K562 (cell line): Measurements from ENCODE around the gene SAMM50. TPM values are rescaled to one million over a fixed set of nuclear protein-coding genes. Genes with fewer than 3 reads are reported as not detected.

ENCODE experiments used
- ATF1 ChIP-seq, 2 experiments: fragments of 450-650 bp in 1 of 2; IDR thresholded peaks; 2 replicates each; pipeline ENCODE4 v1.6.1; 2016; ENCODE audit warnings: missing compliant biosample characterization in 1 of 2, missing genetic modification characterization in 1 of 2
- CTCFL ChIP-seq: IDR thresholded peaks from 2 replicates; pipeline ENCODE4 v1.6.1; 2011; ENCODE audit warnings: borderline replicate concordance, low read depth, mild to moderate bottlenecking, moderate library complexity, low read length; ENCODE audit not compliant: insufficient read depth, poor library complexity, severe bottlenecking
- HMGXB4 ChIP-seq: sonication (generic); formaldehyde crosslinking; IDR thresholded peaks from 2 replicates; pipeline ENCODE4 v1.8.1; 2023; ENCODE audit warnings: mild to moderate bottlenecking, missing genetic modification reagents
- JUND ChIP-seq, 2 experiments: IDR thresholded peaks; 2 replicates in 1 of 2; 3 replicates in 1 of 2; pipeline ENCODE4 v1.6.1; 2011; ENCODE audit warnings: borderline replicate concordance in 2 of 2, low read depth in 2 of 2, low read length in 2 of 2, improper control_type of control experiment in 1 of 2, missing biosample characterization in 1 of 2, missing genetic modification characterization in 1 of 2, missing genetic modification reagents in 1 of 2
- KDM4B ChIP-seq, 2 experiments: fragments of 450-650 bp in 1 of 2; sonication (generic) in 1 of 2; IDR thresholded peaks; 2 replicates each; pipeline ENCODE4 v1.6.1; 2016 to 2017; ENCODE audit warnings: borderline replicate concordance in 2 of 2, antibody characterized with exemption in 1 of 2, low read depth in 1 of 2, mild to moderate bottlenecking in 1 of 2
- MCM2 ChIP-seq: fragments of 450-650 bp; IDR thresholded peaks from 2 replicates; pipeline ENCODE4 v1.6.1; 2017; ENCODE audit warnings: low read depth, mild to moderate bottlenecking
- RAD21 ChIP-seq, 2 experiments: fragments of 250-450 bp in 1 of 2; fragments of 450-650 bp in 1 of 2; sonication (Bioruptor Pico) in 1 of 2; formaldehyde crosslinking in 1 of 2; IDR thresholded peaks in 1 of 2; conservative IDR thresholded peaks in 1 of 2; 2 replicates each; pipeline versions ENCODE4 v1.4.0 to v1.8.0; 2020 to 2022; ENCODE audit warnings: mild to moderate bottlenecking in 2 of 2, moderate library complexity in 1 of 2
- REST ChIP-seq, 2 experiments: fragments of 450-650 bp; formaldehyde crosslinking in 1 of 2; IDR thresholded peaks; 2 replicates each; pipeline versions ENCODE4 v1.4.0 to v1.6.1; 2014 to 2020; ENCODE audit warnings: mild to moderate bottlenecking in 2 of 2, borderline replicate concordance in 1 of 2, low read depth in 1 of 2
- SMC3 ChIP-seq: conservative IDR thresholded peaks from 2 replicates; pipeline ENCODE4 v1.6.1; 2011; ENCODE audit warnings: low read depth, low read length, improper control_type of control experiment; ENCODE audit not compliant: insufficient read depth
- polyA plus RNA-seq, 8 experiments: library from polyadenylated mRNA; depleted of rRNA in 4 of 8; stranded (reverse) in 5 of 8; unstranded in 3 of 8; fragments of >200 nt; fragmentation: Nextera tagmentation in 2 of 8; fragmentation: Illumina TruSeq in 1 of 8; extraction: Ambion mirVana in 2 of 8; extraction: Trizol in 1 of 8; gene quantifications; 2 replicates each; pipeline versions ENCODE4 v1.2.1 to v1.2.3, GENCODE V29; 2011 to 2014; ENCODE audit warnings: inconsistent platforms in 1 of 8, missing spikeins in 1 of 8
- total RNA-seq, 7 experiments: library from RNA; depleted of rRNA in 6 of 7; stranded (reverse); fragments of >200 nt in 6 of 7; fragmentation: Illumina TruSeq in 2 of 7; extraction: Trizol in 2 of 7; gene quantifications; 2 replicates each; pipeline versions ENCODE4 v1.2.1 to v1.2.3, GENCODE V29; 2011 to 2021; ENCODE audit warnings: low replicate concordance in 1 of 7

The SAMM50 gene
- total and polyA plus RNA-seq, 9 of the 15 experiments (the other 6 are each of a cell fraction or from before 2014, with no cell fraction given), result 14.6 to 49.3 (median 38.1) TPM

GRCh38 chr22:43945632-43946383, 9.4 kb upstream of the SAMM50 start (continued):
- peak; percentile 76 for TF ChIP-seq CTCFL
- no peak for TF ChIP-seq ATF1 (CRISPR knock-in tag; IDR thresholded peaks at IDR 0.05)
- TF ChIP-seq ATF1 (tag; IDR thresholded peaks at IDR 0.05), result peak; percentile 40
- TF ChIP-seq SMC3, result peak; percentile 20; the same call in 1 of the 2 replicates
- TF ChIP-seq HMGXB4 (CRISPR knock-in tag), result no peak
- no peak for TF ChIP-seq KDM4B (IDR thresholded peaks at IDR 0.05; ENCODE audit: borderline replicate concordance in 2 of 2, low read depth in 1 of 2)
- no peak for TF ChIP-seq MCM2
- TF ChIP-seq RAD21 (CRISPR knock-in tag; conservative IDR thresholded peaks at IDR 0.05 in 1 of 2, IDR thresholded peaks at IDR 0.05 in 1 of 2), result peak in 1 of 2 experiments; percentile 44; a peak in 2 of 4 replicates
- TF ChIP-seq REST (IDR thresholded peaks at IDR 0.05; ENCODE audit: borderline replicate concordance), result peak; percentile 26; the same call in 1 of the 2 replicates
- no peak for TF ChIP-seq REST (CRISPR knock-in tag; IDR thresholded peaks at IDR 0.05; ENCODE audit: low read depth)
- TF ChIP-seq JUND (IDR thresholded peaks at IDR 0.05; ENCODE audit: borderline replicate concordance, low read depth, low read length), result peak; percentile 33; the same call in 1 of the 2 replicates
- 0 out of 3 replicates have a peak, but pooled peaks have one; percentile 14 for TF ChIP-seq JUND (tag; IDR thresholded peaks at IDR 0.05; ENCODE audit: borderline replicate concordance, low read depth, low read length)
